Measurements from ENCODE around the gene LDLRAP1. TPM values are rescaled to one million over a fixed set of nuclear protein-coding genes. Genes with fewer than 3 reads are reported as not detected.

LDLRAP1 gene
- total and polyA plus RNA-seq, 9 of the 15 experiments (the other 6 are each of a cell fraction or from before 2014, with no cell fraction given) = 0.56 to 29.6 (median 16.2) TPM

DNA sequence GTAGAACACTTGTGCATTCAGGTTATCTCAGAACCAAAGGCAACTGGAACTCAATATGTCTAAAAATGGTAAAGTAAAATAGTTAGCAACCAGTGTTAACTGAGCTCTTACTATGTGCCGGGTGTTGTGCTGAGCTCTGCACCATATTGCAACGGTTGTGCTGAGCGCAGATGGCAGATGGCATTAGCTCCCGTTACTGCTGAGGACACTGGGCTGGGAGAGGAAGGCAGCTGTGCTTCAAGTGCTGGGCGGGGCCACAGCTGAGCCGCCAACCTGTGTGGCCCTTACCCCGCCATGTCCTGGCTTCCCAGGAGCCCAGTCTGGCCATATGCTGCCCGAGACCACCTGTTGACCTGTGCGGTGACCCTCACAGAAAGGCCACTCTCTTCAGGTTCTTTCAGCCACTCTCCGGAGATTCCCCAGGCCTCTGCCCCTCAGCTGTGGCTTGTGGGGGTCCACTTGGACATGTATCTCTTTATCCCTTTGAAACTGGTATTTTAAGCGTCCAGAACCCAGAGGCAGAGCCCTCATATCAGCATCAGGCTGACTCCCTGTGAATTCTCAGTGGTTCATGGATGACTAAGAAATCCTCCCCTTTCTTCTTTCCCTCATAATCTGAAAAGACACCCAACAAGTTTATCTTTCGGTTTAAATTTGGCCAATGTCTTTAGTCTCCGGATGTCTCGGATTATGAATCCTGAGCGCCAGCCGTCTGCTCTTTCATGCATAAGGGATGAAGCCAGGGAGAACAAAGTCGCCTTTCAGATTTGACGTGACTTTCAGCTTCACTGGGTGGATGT, 26.4 kb downstream of the LDLRAP1 start (continued):
- TF ChIP-seq, protein P1, sequence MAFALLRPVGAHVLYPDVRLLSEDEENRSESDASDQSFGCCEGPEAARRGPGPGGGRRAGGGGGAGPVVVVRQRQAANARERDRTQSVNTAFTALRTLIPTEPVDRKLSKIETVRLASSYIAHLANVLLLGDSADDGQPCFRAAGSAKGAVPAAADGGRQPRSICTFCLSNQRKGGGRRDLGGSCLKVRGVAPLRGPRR (CRISPR knock-in tag; IDR thresholded peaks at IDR 0.05) = no peak
- no peak for TF ChIP-seq SMAD3 (CRISPR knock-in tag; conservative IDR thresholded peaks at IDR 0.05)
- TF ChIP-seq ZNF175 (CRISPR knock-in tag; IDR thresholded peaks at IDR 0.05; ENCODE audit: low read depth) = no peak
- TF ChIP-seq ZNF24 (IDR thresholded peaks at IDR 0.05) = no peak
- TF ChIP-seq ZNF197 (CRISPR knock-in tag; IDR thresholded peaks at IDR 0.05; ENCODE audit: low read depth) = no peak
- TF ChIP-seq, protein P2, sequence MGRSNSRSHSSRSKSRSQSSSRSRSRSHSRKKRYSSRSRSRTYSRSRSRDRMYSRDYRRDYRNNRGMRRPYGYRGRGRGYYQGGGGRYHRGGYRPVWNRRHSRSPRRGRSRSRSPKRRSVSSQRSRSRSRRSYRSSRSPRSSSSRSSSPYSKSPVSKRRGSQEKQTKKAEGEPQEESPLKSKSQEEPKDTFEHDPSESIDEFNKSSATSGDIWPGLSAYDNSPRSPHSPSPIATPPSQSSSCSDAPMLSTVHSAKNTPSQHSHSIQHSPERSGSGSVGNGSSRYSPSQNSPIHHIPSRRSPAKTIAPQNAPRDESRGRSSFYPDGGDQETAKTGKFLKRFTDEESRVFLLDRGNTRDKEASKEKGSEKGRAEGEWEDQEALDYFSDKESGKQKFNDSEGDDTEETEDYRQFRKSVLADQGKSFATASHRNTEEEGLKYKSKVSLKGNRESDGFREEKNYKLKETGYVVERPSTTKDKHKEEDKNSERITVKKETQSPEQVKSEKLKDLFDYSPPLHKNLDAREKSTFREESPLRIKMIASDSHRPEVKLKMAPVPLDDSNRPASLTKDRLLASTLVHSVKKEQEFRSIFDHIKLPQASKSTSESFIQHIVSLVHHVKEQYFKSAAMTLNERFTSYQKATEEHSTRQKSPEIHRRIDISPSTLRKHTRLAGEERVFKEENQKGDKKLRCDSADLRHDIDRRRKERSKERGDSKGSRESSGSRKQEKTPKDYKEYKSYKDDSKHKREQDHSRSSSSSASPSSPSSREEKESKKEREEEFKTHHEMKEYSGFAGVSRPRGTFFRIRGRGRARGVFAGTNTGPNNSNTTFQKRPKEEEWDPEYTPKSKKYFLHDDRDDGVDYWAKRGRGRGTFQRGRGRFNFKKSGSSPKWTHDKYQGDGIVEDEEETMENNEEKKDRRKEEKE (IDR thresholded peaks at IDR 0.05; ENCODE audit: borderline replicate concordance in 1 of 2, control insufficient read depth in 1 of 2, low read depth in 2 of 2, low read length in 1 of 2) = no peak
- TF ChIP-seq GTF2A2 (tag; IDR thresholded peaks at IDR 0.05) = no peak
- no peak for TF ChIP-seq PYGO2 (tag; IDR thresholded peaks at IDR 0.05)
- TF ChIP-seq JUNB (CRISPR knock-in tag; conservative IDR thresholded peaks at IDR 0.05) = no peak
- no peak for TF ChIP-seq SRF (CRISPR knock-in tag; IDR thresholded peaks at IDR 0.05)
- TF ChIP-seq ZFP30 (CRISPR knock-in tag; IDR thresholded peaks at IDR 0.05; ENCODE audit: borderline replicate concordance) = no peak
- no peak for TF ChIP-seq RBFOX2 (IDR thresholded peaks at IDR 0.05; ENCODE audit: low read depth, low read length)
- TF ChIP-seq, protein P3, sequence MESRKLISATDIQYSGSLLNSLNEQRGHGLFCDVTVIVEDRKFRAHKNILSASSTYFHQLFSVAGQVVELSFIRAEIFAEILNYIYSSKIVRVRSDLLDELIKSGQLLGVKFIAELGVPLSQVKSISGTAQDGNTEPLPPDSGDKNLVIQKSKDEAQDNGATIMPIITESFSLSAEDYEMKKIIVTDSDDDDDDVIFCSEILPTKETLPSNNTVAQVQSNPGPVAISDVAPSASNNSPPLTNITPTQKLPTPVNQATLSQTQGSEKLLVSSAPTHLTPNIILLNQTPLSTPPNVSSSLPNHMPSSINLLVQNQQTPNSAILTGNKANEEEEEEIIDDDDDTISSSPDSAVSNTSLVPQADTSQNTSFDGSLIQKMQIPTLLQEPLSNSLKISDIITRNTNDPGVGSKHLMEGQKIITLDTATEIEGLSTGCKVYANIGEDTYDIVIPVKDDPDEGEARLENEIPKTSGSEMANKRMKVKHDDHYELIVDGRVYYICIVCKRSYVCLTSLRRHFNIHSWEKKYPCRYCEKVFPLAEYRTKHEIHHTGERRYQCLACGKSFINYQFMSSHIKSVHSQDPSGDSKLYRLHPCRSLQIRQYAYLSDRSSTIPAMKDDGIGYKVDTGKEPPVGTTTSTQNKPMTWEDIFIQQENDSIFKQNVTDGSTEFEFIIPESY (CRISPR knock-in tag; IDR thresholded peaks at IDR 0.05) = peak; percentile 56; the same call in 1 of the 2 replicates
- TF ChIP-seq BDP1 (IDR thresholded peaks at IDR 0.05; ENCODE audit: insufficient read depth, insufficient read length) = no peak
- no peak for TF ChIP-seq ZNF140 (CRISPR knock-in tag; IDR thresholded peaks at IDR 0.05)
- TF ChIP-seq, protein P4, sequence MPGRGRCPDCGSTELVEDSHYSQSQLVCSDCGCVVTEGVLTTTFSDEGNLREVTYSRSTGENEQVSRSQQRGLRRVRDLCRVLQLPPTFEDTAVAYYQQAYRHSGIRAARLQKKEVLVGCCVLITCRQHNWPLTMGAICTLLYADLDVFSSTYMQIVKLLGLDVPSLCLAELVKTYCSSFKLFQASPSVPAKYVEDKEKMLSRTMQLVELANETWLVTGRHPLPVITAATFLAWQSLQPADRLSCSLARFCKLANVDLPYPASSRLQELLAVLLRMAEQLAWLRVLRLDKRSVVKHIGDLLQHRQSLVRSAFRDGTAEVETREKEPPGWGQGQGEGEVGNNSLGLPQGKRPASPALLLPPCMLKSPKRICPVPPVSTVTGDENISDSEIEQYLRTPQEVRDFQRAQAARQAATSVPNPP (IDR thresholded peaks at IDR 0.05; ENCODE audit: borderline replicate concordance, insufficient read depth, insufficient read length) = no peak
- TF ChIP-seq HNRNPH1 (optimal IDR thresholded peaks at IDR 0.05; ENCODE audit: low read depth, low read length) = no peak
- no peak for TF ChIP-seq RBM39 (optimal IDR thresholded peaks at IDR 0.05; ENCODE audit: low read depth, low read length)
- no peak for TF ChIP-seq SLC30A9 (CRISPR knock-in tag; IDR thresholded peaks at IDR 0.05)
- no peak for TF ChIP-seq FOS (IDR thresholded peaks at IDR 0.05; ENCODE audit: extremely low read depth, insufficient read length)
- TF ChIP-seq TRIM28 (IDR thresholded peaks at IDR 0.05) = no peak
- TF ChIP-seq TCF7 (IDR thresholded peaks at IDR 0.05; ENCODE audit: borderline replicate concordance) = no peak

Measured in K562 (cell line).